GM12874 (cell line): ENCODE measurements around the gene FBXO36.

Experiments used
- TF ChIP-seq, protein P1 (sequence below): IDR thresholded peaks from 2 replicates; pipeline ENCODE4 v1.5.1; 2011; ENCODE audit warnings: low read depth, mild to moderate bottlenecking, control low read depth, low read length, moderate library complexity; ENCODE audit not compliant: insufficient read depth

FBXO36 gene

DNA sequence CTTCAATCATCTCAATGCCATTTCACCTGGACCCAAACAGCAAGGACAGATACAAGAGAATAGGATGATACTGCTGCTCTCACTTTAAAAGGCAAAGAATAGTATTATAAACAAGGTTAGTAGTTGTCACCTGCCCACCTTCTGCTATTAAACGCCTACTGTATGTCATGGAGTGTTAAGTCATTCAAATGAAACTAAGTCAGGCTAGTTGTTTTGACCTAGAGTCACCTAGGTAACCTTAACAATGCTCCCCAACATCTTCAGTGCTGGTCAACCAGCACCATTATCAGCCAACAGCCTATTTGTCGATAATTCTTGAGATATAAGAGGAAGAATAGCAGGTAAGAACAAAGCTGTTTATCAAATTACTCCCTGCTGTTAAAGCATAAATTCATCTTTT, 39.7 kb upstream of the FBXO36 start:
- TF ChIP-seq, protein P1, sequence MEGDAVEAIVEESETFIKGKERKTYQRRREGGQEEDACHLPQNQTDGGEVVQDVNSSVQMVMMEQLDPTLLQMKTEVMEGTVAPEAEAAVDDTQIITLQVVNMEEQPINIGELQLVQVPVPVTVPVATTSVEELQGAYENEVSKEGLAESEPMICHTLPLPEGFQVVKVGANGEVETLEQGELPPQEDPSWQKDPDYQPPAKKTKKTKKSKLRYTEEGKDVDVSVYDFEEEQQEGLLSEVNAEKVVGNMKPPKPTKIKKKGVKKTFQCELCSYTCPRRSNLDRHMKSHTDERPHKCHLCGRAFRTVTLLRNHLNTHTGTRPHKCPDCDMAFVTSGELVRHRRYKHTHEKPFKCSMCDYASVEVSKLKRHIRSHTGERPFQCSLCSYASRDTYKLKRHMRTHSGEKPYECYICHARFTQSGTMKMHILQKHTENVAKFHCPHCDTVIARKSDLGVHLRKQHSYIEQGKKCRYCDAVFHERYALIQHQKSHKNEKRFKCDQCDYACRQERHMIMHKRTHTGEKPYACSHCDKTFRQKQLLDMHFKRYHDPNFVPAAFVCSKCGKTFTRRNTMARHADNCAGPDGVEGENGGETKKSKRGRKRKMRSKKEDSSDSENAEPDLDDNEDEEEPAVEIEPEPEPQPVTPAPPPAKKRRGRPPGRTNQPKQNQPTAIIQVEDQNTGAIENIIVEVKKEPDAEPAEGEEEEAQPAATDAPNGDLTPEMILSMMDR = no peak

DNA sequence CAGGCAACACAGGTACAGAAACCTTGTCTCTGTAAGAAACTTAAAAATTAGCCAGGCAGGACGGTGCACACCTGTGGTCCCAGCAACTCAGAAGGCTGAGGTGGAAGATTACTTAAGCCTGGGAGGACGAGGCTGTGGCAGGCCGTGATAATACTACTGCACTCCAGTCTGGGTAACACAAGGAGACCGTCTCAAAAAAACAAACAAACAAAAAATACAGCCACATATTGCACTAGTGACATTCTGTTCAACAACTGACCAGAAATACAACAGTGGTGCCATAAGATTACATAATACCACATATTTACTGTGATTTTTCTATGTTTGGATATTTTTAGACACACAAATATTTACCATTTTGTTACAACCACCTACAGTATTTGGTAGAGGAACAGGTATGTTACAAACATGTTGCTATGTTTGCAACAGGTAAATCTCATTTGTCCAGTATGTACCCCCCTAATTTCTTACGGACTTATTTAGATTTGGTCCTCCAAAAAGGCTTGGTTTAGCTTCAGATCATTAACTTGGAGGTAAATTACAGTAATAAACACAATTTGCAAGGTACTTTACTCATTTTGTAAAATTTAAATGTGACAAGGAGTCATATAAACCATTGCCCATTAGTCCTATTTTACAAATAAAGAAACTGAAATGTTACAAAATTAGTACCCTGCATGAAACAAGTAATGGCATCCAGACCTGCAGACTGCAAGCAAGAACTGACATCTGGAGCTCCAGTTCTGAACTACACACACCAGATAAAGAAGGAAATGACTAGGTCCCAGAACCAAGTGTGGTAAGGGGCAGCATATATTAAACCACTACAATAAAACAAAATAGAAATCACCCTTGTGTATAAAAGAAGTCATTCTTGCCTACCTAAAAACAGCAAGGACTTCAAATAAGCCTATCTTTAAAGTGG, 37.3 kb upstream of the FBXO36 start:
- TF ChIP-seq, protein P1 = no peak

DNA sequence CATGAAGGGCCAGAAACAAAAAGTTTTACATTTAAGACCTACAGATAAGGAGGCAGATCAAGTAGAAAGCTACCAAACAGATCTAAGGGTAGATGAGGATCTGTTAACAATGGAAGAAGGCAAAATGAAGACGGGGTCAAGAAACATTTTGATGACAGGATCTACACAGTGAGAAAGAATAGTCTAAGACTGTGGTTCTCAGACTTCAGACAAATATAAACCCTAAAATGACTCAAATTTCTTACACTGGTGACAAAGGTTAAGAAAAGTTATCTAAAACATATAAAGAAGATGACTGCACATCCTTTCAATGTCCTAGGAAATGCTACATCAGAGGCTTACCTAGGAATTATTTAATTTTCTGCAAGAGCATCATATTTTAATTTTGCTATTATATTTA, 34.9 kb upstream of the FBXO36 start:
- TF ChIP-seq, protein P1 = no peak

- TF ChIP-seq, protein P1 = no peak
These were observed 34.3 kb upstream of the FBXO36 start for GRCh38 chr2:229888031-229888430.

DNA sequence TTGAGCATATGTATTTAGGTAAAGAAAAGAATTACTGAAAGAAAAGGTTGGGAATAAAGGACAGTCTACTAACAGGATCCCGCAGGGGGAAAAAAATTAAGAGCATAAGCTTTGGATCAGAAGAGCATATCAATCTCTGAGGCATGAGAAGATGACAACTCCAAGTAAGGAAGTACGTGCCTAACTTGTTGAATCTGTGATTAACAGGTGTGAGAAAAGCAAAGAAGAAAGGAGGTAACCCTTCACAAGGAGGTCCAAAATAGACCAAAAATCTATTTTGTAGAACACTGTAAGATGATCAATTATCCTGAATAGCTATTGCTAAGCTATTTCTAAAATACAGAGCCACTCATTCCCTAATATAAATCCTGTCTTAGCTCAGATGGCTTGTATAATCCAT, 33.3 kb upstream of the FBXO36 start:
- TF ChIP-seq, protein P1 = no peak

GRCh38 chr2:229896857-229897256, 25.4 kb upstream of the FBXO36 start:
- TF ChIP-seq, protein P1 = no peak

DNA sequence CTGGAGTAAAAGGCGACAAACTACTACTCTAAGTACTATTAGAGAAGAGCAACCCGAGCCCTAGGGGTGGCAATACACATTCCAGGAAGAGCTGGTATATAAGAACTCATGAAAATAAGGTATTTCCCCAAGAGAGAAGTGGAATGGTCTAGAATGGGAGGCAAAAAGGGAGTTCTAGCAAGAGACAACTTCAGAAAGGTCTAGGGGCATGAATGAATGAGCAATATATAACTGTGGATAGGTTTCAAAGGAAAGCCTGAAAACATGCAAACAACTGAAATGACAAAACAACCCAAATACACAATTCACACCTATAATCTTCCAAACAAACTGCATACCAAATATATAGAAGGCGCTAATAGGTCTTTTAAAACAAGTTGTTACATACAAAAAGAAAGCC, 22.7 kb upstream of the FBXO36 start:
- TF ChIP-seq, protein P1 = no peak
